ENCODE data around the gene GPR78.

GRCh38 chr4:8600266-8600665, 20.1 kb downstream of the GPR78 start:
- TF ChIP-seq EZH2 (IDR thresholded peaks at IDR 0.05) = no peak
- TF ChIP-seq POLR2AphosphoS5 (IDR thresholded peaks at IDR 0.05; ENCODE audit: borderline replicate concordance, low read depth, low read length) = no peak
